ENCODE data around the gene FIBP. TPM values are rescaled to one million over a fixed set of nuclear protein-coding genes. Genes with fewer than 3 reads are reported as not detected.

The FIBP gene
- total and polyA plus RNA-seq, 2 of the 8 experiments (the other 6 are each of a cell fraction or from before 2014, with no cell fraction given): 74.3 to 173 TPM

- TF ChIP-seq CHD7 (IDR thresholded peaks at IDR 0.05; ENCODE audit: insufficient replicate concordance, low read length): no peak
- TF ChIP-seq YY1 (IDR thresholded peaks at IDR 0.05; ENCODE audit: low read depth, low read length): no peak
Observed at GRCh38 chr11:65895482-65895981, 7.3 kb upstream of the FIBP start (continued).
